CD4-positive, CD25-positive, alpha-beta regulatory T cell (primary cell): Measurements from ENCODE around the gene HSD3B7. TPM values are rescaled to one million over a fixed set of nuclear protein-coding genes. Genes with fewer than 3 reads are reported as not detected.

Experiments used
- ATAC-seq, 2 donors: fragments of 150-1000 bp; cut with Tn5 transposase; one replicate each; pipeline ENCODE4 v1.10.0; 2021; ENCODE audit warnings: low read depth in 2 of 2, moderate number of reproducible peaks in 2 of 2, moderate library complexity in 1 of 2
- DNase-seq, 3 donors: peaks; one replicate each; pipeline versions ENCODE4 v3.0.0 to v3.0.0-alpha.2; 2012 to 2022; ENCODE audit warnings: mixed read lengths in 1 of 3
- H3K27ac ChIP-seq: one replicate; pipeline ENCODE4 v1.7.0; 2013; ENCODE audit warnings: mild to moderate bottlenecking, low read length; ENCODE audit not compliant: insufficient read depth, poor library complexity, severe bottlenecking
- H3K27me3 ChIP-seq: one replicate; pipeline ENCODE4 v1.7.0; 2013; ENCODE audit warnings: low read length; ENCODE audit not compliant: control insufficient read depth, insufficient read depth
- H3K36me3 ChIP-seq: one replicate; pipeline ENCODE4 v1.7.0; 2013; ENCODE audit warnings: mild to moderate bottlenecking, low read length, moderate library complexity; ENCODE audit not compliant: control insufficient read depth, insufficient read depth
- H3K4me1 ChIP-seq: 2 replicates; pipeline ENCODE4 v1.7.0; 2013; ENCODE audit warnings: mild to moderate bottlenecking, low read length; ENCODE audit not compliant: insufficient read depth, control insufficient read depth, poor library complexity, severe bottlenecking
- H3K4me3 ChIP-seq: one replicate; pipeline ENCODE4 v1.7.0; 2013; ENCODE audit warnings: low read depth, mild to moderate bottlenecking, low read length, moderate library complexity
- H3K9me3 ChIP-seq, 2 experiments: 1 replicate in 1 of 2; 2 replicates in 1 of 2; pipeline ENCODE4 v1.7.0; 2013; ENCODE audit warnings: low read length in 2 of 2, mild to moderate bottlenecking in 1 of 2, moderate library complexity in 1 of 2; ENCODE audit not compliant: control insufficient read depth in 2 of 2
- H3K27ac Mint-ChIP-seq, 3 donors: one replicate each; pipeline ENCODE4 v1.8.0; 2020 to 2022; ENCODE audit warnings: mild to moderate bottlenecking in 3 of 3, mixed read lengths in 3 of 3, moderate library complexity in 2 of 3
- H3K27me3 Mint-ChIP-seq: one replicate; pipeline ENCODE4 v1.8.0; 2022; ENCODE audit warnings: mild to moderate bottlenecking, mixed read lengths
- H3K36me3 Mint-ChIP-seq: one replicate; pipeline ENCODE4 v1.8.0; 2020; ENCODE audit warnings: mixed read lengths
- H3K4me1 Mint-ChIP-seq, 4 donors: one replicate each; pipeline ENCODE4 v1.8.0; 2020 to 2022; ENCODE audit warnings: mixed read lengths in 4 of 4, mild to moderate bottlenecking in 1 of 4
- H3K4me3 Mint-ChIP-seq, 4 donors: one replicate each; pipeline ENCODE4 v1.8.0; 2020 to 2022; ENCODE audit warnings: mild to moderate bottlenecking in 4 of 4, mixed read lengths in 4 of 4, moderate library complexity in 3 of 4
- H3K9me3 Mint-ChIP-seq, 7 donors: one replicate each; pipeline ENCODE4 v1.8.0; 2020 to 2022; ENCODE audit warnings: mixed read lengths in 7 of 7, mild to moderate bottlenecking in 3 of 7, moderate library complexity in 2 of 7
- polyA plus RNA-seq, 4 donors: library from polyadenylated mRNA; unstranded; fragments of 300-500 nt; fragmentation: Illumina TruSeq; gene quantifications; one replicate each; pipeline ENCODE4 v1.2.3, GENCODE V29; 2021
- total RNA-seq: library from RNA; stranded (reverse); gene quantifications from one replicate; pipeline ENCODE4 v1.2.3, GENCODE V29; 2022

The HSD3B7 gene
- total and polyA plus RNA-seq, 5 donors from 2014 or later = 0.07 to 0.31 TPM; not detected in 3

DNA sequence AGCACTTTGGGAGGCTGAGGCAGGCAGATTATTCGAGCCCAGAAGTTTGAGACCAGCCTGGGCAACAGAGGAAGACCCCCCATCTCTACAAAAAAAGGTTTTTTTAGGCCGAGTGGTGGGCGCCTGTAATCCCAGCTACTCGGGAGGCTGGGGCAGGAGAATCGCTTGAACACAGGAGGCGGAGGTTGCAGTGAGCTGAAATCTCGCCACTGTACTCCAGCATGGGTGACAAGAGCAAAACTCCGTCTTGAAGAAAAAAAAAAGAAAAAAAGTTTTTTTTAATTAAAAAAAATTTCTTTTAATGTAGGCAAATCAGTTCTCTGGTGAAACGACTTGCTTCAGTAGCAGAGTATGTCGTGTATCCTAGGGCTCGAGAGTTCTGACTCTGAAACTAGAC, 10.9 kb downstream of the HSD3B7 start:
- Mint-ChIP-seq H3K4me1 (peaks cover 0 to 9% (median 1%) of the 10 kb centered on the region in 4 donors), H3K4me3 (peak overlapping the region in 3 of 4 donors; percentile 30 to 71 (median 62)), H3K27me3 (peaks cover 14% of the 10 kb centered on the region), H3K27ac (no peak overlapping the region), H3K9me3 (peaks cover 0 to 1% (median 0%) of the 10 kb centered on the region in 7 donors), H3K36me3 (no peaks in the 10 kb centered on the region)
- ATAC-seq (no peak), DNase-seq (no peak)
- no peaks in the 10 kb centered on the region for H3K27me3 ChIP-seq
- H3K9me3 ChIP-seq = no peaks in the 10 kb centered on the region
- H3K36me3 ChIP-seq = no peaks in the 10 kb centered on the region
- peaks cover 12% of the 10 kb centered on the region for H3K4me1 ChIP-seq
- no peak overlapping the region for H3K27ac ChIP-seq
- no peak overlapping the region for H3K4me3 ChIP-seq

DNA sequence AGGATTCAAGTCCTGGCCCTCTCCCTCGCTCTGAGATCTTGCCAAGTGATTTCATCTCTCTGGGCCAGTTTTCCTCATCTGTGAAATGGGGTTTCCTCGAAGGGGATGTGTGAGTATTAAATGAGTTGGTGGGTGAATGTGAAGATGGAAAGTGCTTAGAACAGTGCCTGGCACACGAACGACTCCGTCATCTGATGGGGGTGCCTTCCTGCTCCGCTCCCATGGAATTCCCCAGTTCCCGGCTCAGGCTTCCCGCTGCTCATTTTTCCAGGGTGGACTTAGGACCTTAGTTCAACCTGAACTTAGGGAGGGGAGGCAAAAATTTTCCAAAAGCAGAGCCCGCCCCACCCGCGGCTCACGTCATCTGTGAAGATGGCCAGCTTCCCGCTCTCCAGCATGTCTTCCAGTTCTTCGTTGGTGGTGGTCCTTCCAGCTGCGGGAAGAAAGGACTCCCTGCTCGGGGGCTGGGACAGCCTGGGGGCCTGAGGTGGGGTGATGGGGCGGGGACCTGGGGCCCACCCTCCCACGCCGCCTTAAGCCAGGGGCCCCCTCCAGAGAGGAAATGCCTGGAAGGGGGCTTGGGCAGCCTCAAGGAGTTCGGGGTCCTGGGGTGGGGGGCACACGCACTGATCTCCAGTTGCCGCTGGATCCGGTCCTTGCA, 11.4 kb downstream of the HSD3B7 start:
- H3K4me3 Mint-ChIP-seq = peak overlapping the region; percentile 61 to 82 (median 75)
- DNase-seq (no peak), ATAC-seq (no peak)
- H3K9me3 ChIP-seq = no peaks in the 10 kb centered on the region
- H3K4me3 ChIP-seq = peak overlapping the region; percentile 41
- H3K27me3 Mint-ChIP-seq = peaks cover 13% of the 10 kb centered on the region
- H3K4me1 ChIP-seq = peaks cover 12% of the 10 kb centered on the region
- no peaks in the 10 kb centered on the region for H3K36me3 Mint-ChIP-seq
- H3K27ac Mint-ChIP-seq = peak overlapping the region; percentile 52 to 79 (median 78)
- H3K4me1 Mint-ChIP-seq = peaks cover 0 to 9% (median 1%) of the 10 kb centered on the region in 4 donors
- H3K27ac ChIP-seq = peak overlapping the region; percentile 51
- H3K36me3 ChIP-seq = no peaks in the 10 kb centered on the region
- peaks cover 0 to 1% (median 0%) of the 10 kb centered on the region in 7 donors for H3K9me3 Mint-ChIP-seq
- no peaks in the 10 kb centered on the region for H3K27me3 ChIP-seq

DNA sequence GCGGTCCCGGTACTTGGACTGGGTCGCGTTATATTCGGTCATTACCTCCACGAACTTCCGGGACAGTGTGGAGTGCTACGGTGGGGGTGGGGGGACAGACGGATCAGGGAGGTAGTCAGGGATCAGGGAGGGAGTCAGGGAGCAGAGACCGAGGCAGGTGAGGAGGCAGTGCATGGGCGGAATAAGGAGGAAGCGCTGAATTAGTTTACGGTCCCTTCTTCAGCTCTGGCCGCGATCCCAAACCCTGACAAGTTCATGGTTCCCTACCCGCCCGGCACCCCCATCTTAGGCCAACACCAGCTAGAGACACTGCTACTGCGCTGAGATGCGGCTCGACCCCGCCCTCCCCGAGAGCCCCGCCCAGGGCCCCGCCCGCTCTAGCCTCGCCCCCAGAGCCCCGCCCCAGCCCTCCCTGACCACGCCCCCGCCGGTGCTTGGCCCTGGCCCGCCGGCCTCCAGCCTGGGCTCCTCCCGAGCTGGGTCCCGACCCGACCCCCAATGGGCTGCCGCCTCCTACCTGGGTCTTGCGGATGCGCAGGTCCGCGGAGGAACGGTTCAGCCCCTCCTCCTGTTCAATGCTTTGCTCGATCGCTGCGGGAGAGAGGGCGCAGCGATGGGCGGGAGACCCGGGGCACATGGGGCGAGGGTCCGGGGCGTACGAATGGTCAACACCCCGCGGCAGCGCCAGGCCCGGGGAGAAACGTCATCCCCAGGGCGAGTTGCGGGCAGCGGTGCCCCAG, 12.1 kb downstream of the HSD3B7 start:
- H3K27me3 ChIP-seq = no peaks in the 10 kb centered on the region
- DNase-seq (peak; percentile 64 to 76 (median 75)), ATAC-seq (peak; percentile 96 to 97)
- Mint-ChIP-seq H3K27ac (peak overlapping the region; percentile 52 to 79 (median 78)), H3K4me3 (peak overlapping the region; percentile 61 to 82 (median 79)), H3K36me3 (no peaks in the 10 kb centered on the region), H3K4me1 (peaks cover 0 to 9% (median 1%) of the 10 kb centered on the region in 4 donors), H3K27me3 (peaks cover 12% of the 10 kb centered on the region), H3K9me3 (peaks cover 0 to 1% (median 0%) of the 10 kb centered on the region in 7 donors)
- H3K27ac ChIP-seq = peak overlapping the region; percentile 51
- no peaks in the 10 kb centered on the region for H3K36me3 ChIP-seq
- H3K9me3 ChIP-seq = no peaks in the 10 kb centered on the region
- peaks cover 12% of the 10 kb centered on the region for H3K4me1 ChIP-seq
- peak overlapping the region; percentile 41 for H3K4me3 ChIP-seq

DNA sequence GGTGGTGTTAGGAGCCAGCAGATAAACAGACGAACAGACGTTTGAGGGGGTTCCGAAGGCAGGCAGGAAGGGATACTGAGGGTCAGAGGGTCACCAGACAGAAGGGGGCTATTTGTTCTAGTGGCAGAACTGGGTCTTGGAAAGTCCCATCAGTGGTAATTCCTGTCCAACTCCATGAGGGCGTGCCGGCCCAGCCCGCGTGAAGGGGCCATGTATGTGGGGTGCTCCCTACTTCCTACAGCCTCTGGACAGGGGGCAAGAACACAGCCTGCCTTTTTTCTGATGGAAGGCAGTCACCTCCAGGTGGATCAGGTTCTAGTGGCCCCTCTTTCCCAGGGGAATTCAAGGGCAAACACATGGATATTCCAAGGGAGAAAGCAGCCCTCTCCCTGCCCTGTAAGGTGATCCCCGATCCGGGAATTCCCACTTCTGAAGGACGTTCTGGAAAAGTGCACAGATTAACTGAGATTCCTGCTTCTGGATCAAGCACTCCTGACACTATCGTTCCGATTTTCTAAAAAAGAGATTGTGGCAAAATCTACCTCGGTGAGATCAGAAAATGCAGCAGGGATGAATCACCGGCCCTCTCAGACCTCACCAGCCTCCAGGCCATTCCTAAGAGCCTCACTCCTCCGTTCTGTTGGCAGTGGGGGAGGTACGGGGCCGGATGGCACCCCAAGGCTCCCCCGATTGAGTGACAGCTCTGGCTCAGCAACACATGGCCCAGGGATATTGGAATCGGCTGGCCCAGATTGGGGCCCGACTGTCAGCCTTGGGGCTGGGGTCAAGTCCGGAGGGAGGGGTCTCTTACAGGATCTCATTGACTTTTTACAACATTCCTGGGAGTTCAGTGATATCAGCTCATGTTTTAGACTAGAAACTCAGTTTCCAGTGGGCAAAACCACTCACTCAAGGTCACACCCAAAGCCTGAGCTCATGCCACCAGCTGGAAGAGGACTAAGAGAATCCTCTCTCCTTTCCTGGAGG, 13.0 kb downstream of the HSD3B7 start:
- H3K4me1 ChIP-seq = peaks cover 12% of the 10 kb centered on the region
- peaks cover 0 to 1% (median 0%) of the 10 kb centered on the region in 7 donors for H3K9me3 Mint-ChIP-seq
- H3K27ac Mint-ChIP-seq = no peak overlapping the region
- ATAC-seq (no peak), DNase-seq (no peak)
- peaks cover 0 to 9% (median 1%) of the 10 kb centered on the region in 4 donors for H3K4me1 Mint-ChIP-seq
- peaks cover 14% of the 10 kb centered on the region for H3K27me3 Mint-ChIP-seq
- no peak overlapping the region for H3K4me3 ChIP-seq
- H3K27me3 ChIP-seq = no peaks in the 10 kb centered on the region
- H3K27ac ChIP-seq = no peak overlapping the region
- no peaks in the 10 kb centered on the region for H3K36me3 Mint-ChIP-seq
- H3K36me3 ChIP-seq = no peaks in the 10 kb centered on the region
- H3K9me3 ChIP-seq = no peaks in the 10 kb centered on the region
- peak overlapping the region; percentile 52 to 76 (median 64) for H3K4me3 Mint-ChIP-seq

DNA sequence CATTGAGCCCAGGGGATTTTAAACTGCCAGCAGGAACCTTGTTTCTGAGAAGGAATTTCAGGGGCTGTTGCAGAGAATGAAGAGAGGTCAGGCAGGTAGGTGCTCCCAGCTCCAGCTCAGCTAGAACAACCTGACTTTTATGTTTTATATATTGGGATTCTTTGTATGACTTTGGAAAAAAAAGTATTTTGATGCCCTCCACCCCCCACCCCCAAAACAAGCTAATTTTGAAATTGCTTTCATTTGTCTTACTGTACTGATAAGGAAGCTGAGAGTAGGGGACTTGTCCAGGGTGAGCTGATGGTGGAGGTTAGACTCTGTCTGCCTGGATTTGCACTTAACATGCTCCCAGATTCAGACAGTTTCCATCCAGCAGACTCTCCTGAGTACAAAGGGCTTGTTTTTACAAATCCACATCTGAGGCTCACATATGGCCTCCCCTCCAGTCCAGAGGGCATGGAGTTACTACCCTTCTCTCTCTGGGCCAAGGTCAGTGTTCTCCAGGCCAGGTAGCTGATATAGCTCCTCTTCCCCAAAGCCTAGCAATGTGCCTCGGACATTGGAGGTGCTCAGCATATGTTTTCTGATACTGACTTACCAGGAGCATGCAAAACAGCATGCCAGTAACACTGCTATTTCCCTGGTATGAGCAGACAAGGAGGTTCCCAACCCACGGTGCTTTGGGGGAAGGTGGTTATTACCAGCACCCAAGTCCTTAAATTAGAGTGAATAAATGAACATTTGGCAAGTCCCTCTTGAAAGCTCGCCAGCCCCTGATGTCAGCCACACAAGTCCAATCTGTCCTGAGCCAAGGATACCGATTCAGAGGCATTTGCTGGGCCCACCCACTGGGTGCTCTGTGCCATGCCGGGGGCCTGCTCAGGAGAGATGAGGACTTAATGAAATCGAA, 14.1 kb downstream of the HSD3B7 start:
- Mint-ChIP-seq H3K27me3 (peaks cover 14% of the 10 kb centered on the region), H3K4me3 (peak overlapping the region in 2 of 4 donors; percentile 28 to 41), H3K4me1 (peaks cover 0 to 11% (median 1%) of the 10 kb centered on the region in 4 donors), H3K27ac (peak overlapping the region in 1 of 3 donors; percentile 2), H3K9me3 (peaks cover 0 to 1% (median 0%) of the 10 kb centered on the region in 7 donors), H3K36me3 (no peaks in the 10 kb centered on the region)
- Histone ChIP-seq H3K4me3 (no peak overlapping the region), H3K27me3 (no peaks in the 10 kb centered on the region), H3K4me1 (peaks cover 12% of the 10 kb centered on the region), H3K9me3 (no peaks in the 10 kb centered on the region), H3K27ac (no peak overlapping the region), H3K36me3 (no peaks in the 10 kb centered on the region)
- ATAC-seq = no peak
- DNase-seq = no peak

DNA sequence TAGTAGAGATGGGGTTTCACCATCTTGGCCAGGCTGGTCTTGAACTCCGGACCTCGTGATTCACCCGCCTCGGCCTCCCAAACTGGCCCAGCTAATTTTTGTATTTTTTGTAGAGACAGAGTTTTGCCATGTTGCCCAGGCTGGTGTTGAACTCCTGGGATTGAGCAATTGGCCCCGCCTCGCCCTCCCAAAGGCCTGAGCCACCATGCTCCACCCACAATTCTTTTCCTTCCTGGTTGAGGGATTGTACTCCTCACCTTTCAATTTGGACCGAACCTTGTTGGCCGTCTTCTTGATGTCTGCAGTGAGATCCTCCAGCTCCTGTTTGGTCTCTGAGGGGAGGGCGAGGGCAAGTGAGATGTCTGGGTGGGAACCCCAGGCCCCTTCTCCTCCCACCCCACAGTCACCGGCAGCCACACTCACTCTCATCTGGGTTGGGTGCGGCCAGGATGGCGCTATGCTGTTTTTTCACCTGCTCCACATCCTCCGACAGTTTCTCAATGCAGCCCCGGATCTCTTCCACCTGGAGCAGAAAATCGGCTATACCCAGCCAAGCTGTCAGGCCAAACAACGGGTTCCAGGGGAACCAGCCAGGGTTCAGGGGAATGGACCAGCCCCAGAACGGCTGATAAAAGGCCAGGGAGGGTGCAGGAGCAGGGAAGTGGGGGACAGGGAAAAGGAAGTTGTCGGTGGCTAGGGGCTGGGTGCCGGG, 15.8 kb downstream of the HSD3B7 start:
- no peak for DNase-seq

More for the DNA sequence above, 15.8 kb downstream of the HSD3B7 start:
- H3K36me3 Mint-ChIP-seq = no peaks in the 10 kb centered on the region
- H3K27ac Mint-ChIP-seq = no peak overlapping the region
- Histone ChIP-seq H3K9me3 (no peaks in the 10 kb centered on the region), H3K27ac (no peak overlapping the region), H3K27me3 (no peaks in the 10 kb centered on the region), H3K4me1 (peaks cover 12% of the 10 kb centered on the region), H3K36me3 (no peaks in the 10 kb centered on the region), H3K4me3 (no peak overlapping the region)
- no peak for ATAC-seq
- no peaks in the 10 kb centered on the region for H3K9me3 Mint-ChIP-seq
- peaks cover 0 to 11% (median 0%) of the 10 kb centered on the region in 4 donors for H3K4me1 Mint-ChIP-seq
- peaks cover 20% of the 10 kb centered on the region for H3K27me3 Mint-ChIP-seq
- no peak overlapping the region for H3K4me3 Mint-ChIP-seq
